ENCODE data around the gene UBE3C.

The UBE3C gene

DNA sequence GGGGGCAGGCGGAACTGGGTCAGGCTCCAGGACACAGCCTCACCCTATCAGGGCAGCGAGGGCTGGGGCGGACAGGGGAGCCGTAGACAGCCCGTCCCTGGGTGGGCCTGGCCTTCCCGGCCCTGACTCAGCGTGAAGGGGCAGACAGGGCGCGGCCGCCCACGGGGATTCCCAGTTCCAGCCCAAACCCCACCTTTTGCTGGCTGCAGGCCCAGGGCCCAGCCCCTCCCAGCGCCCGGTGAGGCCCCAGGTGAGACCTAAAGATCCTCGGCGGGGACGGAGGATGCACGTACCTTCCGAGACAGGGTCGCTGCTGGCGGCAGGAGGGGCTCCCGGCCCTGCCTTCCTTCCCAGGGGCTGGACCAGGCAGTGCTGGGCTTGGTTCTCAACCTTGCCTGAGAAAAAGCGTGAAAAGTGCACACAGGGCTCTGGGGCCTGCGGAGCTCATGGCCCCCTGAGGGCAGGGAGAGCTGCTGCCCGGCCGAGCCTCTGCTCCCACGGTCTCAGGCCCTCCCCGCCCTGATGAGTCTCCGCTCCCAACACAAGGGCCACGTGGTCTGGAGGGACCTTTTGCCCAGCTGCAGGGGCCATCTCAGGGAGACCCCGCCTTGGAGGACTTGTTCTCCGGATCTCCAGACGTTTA is 154.2 kb downstream of the UBE3C start:
- H3K4me3 ChIP-seq (ENCODE audit: low read depth, low read length): no peak overlapping the region

DNA sequence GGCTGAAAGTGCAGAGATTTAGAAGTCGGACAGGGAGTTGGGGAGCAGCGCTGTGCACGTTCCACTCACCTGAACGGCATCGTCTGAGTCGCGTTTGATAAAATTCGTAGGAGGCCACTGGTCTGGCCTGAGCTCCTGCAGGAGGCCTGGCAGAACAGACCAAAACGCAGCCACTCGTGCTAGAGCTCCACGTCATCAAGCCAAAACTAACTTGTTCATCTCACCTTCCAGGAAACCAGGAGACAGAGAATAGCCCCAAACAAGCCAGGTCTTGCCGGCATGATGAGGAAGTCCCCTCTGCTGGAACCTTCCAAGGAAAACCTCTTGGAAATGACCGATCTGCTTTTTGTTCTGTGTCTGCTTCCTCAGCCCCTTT is 154.7 kb downstream of the UBE3C start:
- TF ChIP-seq, protein P1, sequence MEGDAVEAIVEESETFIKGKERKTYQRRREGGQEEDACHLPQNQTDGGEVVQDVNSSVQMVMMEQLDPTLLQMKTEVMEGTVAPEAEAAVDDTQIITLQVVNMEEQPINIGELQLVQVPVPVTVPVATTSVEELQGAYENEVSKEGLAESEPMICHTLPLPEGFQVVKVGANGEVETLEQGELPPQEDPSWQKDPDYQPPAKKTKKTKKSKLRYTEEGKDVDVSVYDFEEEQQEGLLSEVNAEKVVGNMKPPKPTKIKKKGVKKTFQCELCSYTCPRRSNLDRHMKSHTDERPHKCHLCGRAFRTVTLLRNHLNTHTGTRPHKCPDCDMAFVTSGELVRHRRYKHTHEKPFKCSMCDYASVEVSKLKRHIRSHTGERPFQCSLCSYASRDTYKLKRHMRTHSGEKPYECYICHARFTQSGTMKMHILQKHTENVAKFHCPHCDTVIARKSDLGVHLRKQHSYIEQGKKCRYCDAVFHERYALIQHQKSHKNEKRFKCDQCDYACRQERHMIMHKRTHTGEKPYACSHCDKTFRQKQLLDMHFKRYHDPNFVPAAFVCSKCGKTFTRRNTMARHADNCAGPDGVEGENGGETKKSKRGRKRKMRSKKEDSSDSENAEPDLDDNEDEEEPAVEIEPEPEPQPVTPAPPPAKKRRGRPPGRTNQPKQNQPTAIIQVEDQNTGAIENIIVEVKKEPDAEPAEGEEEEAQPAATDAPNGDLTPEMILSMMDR (IDR thresholded peaks at IDR 0.05; ENCODE audit: borderline replicate concordance, insufficient read depth, low read depth, low read length): no peak
- no peak overlapping the region for H3K4me3 ChIP-seq (ENCODE audit: low read depth, low read length)

More for the DNA sequence above, 154.2 kb downstream of the UBE3C start:
- TF ChIP-seq, protein P1 (IDR thresholded peaks at IDR 0.05; ENCODE audit: borderline replicate concordance, insufficient read depth, low read depth, low read length): no peak

DNA sequence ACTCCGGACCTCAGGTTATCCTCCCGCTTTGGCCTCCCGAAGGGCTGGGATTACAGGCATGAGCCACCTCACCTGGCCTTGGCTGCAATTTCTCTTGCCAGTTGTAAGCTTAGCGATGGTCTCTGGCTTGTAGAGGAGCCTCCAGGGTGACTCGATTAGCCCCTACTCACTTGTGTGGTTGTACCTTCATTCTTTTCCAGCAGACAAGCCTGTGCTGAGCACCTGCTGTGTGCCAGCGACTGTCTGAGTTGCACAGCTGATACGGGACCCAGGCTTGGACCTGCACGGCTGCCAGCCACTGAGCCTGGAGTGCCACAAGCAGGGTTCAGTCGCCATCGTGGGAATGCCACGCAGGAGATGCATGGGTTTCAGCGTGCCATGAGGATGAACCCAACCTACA is 156.0 kb downstream of the UBE3C start:
- H3K4me3 ChIP-seq (ENCODE audit: low read depth, low read length): no peak overlapping the region
- TF ChIP-seq, protein P1 (IDR thresholded peaks at IDR 0.05; ENCODE audit: borderline replicate concordance, insufficient read depth, low read depth, low read length): no peak

DNA sequence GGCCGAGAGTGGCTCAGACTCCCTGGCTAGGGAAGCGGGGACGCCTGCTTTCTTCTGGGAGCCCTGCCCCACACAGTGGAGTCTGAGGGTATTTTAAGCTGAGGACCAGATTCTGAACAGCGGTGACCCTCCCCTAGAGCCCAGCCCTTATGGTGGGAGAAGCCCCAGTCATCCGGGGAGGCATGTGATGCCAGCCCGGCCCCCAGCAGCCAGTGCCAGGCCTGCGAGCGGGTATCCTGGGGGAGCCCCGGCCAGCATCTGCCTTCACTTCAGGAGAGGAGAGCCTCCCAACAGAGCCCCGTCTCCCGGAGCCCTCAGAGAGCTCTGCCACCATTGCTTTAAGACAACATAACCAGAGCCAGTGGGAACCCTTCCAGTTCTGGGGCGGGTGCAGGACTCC is 156.6 kb downstream of the UBE3C start:
- TF ChIP-seq, protein P1 (IDR thresholded peaks at IDR 0.05; ENCODE audit: borderline replicate concordance, insufficient read depth, low read depth, low read length): no peak
- H3K4me3 ChIP-seq (ENCODE audit: low read depth, low read length): no peak overlapping the region

DNA sequence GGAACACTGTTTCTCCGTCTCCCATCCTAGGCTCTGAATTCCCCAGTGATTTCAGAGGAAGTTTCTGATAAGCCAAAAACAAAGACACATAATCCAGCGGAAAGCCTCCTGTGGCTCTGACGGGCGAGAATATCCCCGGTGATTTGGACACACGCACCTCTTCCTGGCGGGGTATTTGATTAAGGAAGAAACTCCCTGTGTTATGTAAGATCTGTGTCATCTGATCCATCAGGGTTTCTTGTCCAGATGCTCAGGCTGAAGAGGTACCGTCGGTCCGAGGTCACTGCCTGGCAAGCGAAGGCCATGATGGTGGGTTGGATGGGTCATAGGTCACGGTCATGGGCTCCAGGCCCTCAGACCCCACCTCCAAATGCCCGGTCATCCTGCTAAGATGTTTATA is 158.5 kb downstream of the UBE3C start:
- H3K4me3 ChIP-seq (ENCODE audit: low read depth, low read length): no peak overlapping the region
- TF ChIP-seq, protein P1 (IDR thresholded peaks at IDR 0.05; ENCODE audit: borderline replicate concordance, insufficient read depth, low read depth, low read length): no peak

DNA sequence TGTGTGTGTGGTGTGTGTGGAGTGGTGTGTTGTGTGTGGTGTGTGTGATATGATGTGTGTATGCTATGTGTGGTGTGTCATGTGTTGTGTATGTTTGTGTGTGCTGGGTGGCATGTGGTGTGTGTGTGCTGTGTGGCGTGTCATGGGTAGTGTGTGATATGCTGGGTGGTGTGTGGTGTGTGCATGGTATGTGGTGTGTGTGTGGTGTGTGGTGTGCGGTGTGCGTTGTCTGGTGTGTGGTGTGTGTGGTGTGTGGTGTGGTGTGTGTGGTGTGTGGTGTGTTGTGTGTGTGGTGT is 160.5 kb downstream of the UBE3C start:
- no peak overlapping the region for H3K4me3 ChIP-seq (ENCODE audit: low read depth, low read length)
- TF ChIP-seq, protein P1 (IDR thresholded peaks at IDR 0.05; ENCODE audit: borderline replicate concordance, insufficient read depth, low read depth, low read length): no peak

DNA sequence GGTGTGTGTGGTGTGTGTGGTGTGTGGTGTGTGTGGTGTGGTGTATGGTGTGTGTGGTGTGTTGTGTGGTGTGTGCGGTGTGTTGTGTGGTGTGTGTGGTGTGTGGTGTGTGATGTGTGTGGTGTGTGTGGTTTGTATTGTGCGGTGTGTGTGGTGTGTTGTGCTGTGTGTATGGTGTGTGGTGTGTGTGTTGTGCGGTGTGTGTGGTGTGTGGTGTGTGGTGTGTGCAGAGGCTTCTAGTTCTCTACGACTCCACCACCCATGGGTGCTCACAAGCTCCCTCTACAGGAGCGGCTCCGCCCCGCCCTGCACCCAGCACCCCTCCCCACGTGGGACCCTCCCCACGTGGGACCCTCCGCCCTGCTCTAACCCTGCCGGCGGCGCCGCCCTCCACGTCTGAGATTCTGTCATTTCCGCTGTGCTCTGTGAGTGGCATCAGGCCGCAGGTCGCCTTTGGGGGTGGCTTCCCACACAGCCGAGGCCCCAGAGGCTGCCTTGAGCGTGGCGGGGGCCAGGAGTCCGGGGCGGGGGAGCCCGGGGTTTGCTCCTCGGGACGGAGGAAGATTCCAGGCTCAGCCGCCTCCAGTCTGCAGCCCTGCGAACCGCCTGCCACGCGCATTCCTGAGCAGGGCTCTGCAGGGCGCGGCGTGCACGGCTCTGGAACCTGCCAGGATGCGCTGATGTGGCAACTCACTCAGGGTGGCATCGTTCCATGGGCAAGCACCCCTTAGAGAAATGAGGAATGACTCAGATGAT is 161.1 kb downstream of the UBE3C start:
- no peak overlapping the region for H3K4me3 ChIP-seq (ENCODE audit: low read depth, low read length)
- TF ChIP-seq, protein P1 (IDR thresholded peaks at IDR 0.05; ENCODE audit: borderline replicate concordance, insufficient read depth, low read depth, low read length): no peak

All from GM12875 (cell line).